GM21825 (cell line): Measurements from ENCODE around the gene KLHL36.
"Not testable (repeated sequence)": the region's sequence is repeated elsewhere in the genome, so short reads cannot be mapped to it uniquely, and the experiment has no call there.

Experiments
- ATAC-seq: cut with Tn5 transposase; IDR thresholded peaks from one replicate; pipeline ENCODE4 v1.9.1; 2021; ENCODE audit warnings: mild to moderate bottlenecking, moderate library complexity; ENCODE audit not compliant: unreplicated experiment

Gene KLHL36

DNA sequence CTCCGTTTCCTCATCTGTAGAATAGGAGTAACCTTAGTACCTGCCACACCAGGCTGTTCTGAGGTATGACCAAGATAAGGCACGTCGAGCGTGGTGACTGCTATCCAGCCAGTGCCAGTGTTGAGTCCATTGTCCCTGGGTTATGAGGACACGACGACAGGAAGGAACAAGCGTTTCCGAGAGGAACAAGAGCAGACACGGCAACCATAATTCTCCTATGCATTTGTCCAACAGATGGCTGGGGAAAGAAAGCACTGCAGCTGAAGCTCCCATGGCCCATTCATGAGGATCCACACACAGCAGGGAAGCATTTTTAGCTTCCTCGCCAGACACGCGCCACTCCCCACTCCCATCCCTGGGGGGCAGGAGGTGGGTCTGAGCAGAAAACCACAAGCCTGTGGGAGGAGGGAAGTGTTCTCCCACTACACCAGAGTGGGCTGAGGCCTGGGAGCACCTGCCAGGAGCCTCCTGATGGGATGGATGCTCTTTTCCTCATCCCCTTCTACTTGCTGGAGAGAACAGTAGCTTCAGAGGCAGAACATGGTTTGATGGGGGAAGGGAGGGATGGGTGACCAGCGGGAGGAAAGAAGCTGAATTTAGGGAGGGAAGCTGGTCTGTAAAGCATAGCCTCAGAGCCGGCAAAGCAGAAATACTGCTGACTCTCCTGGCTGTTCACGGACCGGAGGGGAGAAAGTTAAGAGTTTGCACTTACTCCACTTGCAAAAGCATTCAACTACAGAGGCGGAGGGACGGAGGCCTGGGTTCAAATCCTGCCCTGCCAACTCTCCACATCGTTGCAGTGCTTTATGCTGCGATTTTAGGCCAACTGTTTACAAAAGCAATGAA is 33.1 kb upstream of the KLHL36 start:
- ATAC-seq, result no peak

DNA sequence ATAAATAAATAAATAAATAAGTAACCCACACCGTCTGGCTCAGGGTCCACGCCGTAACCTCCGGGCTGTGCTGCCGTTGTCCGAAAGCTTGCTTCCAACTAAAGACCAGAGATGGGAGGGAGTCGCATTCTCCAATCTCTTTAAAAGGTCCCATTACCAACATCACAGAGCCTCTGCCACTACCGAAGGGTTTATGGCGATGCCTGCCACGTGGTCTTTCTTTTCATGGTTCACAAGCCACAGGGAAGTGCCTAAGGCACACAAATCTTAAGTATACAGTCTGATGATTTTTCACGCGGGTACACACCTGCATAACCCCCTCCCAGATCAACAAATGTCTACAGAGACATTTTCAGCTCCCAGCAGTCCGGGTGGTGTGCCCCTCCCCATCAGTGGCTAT is 31.8 kb upstream of the KLHL36 start:
- no peak for ATAC-seq

DNA sequence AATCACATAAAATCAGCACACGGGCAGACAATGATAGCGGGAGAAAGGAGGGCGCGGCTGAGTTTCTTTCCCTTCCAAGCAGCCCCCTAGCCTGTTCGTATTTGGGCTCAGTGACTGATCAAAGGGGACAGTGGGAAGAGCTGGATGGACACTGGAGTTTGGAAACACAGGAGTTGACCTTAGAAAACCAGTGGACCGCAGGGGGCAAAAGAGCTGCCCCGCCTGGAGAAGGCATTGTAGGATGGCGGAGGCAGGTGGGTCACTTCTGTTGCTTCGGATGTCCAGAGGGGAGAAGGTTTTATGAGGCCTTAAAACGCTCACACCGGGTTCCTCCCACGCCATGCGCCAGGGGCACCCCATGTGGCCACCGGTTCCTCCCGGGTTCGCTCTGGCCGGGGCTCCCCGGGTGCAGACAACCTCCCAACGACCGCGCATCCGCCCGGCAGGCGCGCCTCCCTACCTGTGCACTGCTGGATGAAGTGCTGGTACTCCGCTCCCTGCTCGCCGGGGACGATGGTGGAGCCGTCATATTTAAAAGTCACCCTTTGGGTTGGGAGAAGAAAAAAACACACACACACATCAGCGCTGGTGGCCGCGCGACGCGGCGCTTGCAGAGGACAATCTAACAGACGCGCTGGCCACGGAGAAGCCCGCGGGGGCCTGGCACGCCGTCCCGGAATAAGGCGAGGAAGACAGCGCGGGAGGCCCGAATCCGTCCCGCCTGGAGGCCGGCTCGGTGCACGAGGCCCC is 31.1 kb upstream of the KLHL36 start:
- ATAC-seq, result peak; percentile 32

DNA sequence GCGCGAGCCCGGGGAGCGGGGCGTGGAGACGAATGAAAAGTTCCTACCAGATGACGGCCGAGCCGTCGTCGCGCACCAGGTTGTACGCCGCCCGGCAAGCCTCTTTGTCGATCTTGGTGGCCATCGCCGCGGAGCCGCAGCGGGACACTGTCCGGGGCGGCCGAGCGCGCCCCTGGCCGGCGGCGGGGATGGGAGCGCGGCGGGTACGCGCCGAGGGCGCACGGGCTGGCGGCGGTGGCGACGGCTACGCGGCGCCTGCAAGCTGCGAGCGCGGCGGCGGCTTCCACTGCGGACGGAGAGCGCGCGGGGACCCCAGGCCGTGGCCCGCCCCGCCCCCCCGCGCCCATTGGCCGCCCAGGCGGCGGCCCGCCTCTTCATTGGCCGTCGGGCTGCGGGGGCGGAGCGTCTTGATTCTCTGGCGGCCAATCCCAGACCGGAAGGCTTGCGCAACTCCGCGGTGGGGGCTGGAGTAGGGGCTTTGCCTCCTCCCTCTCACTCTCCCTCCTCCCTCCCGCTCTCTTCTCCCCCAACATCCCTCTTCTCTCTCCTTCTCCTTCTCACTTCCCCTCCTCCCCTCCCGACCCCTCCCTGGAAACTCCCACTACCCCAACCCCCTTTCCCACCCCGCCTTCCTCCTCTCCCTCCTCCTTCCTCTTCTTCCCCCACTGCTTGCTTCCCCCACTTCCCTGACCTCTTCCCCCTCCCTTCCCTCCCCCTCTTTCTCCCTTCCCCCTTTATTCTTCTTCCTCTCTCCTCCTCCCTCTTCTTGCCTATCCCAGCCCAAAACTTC is 30.3 kb upstream of the KLHL36 start, which contains the start of gene COTL1:
Gene COTL1 (minus strand): TSS at position 288 of the 790 bp plus-strand sequence. CDS start 164 bp downstream, at position 124.
- peak; percentile 73 for ATAC-seq

DNA sequence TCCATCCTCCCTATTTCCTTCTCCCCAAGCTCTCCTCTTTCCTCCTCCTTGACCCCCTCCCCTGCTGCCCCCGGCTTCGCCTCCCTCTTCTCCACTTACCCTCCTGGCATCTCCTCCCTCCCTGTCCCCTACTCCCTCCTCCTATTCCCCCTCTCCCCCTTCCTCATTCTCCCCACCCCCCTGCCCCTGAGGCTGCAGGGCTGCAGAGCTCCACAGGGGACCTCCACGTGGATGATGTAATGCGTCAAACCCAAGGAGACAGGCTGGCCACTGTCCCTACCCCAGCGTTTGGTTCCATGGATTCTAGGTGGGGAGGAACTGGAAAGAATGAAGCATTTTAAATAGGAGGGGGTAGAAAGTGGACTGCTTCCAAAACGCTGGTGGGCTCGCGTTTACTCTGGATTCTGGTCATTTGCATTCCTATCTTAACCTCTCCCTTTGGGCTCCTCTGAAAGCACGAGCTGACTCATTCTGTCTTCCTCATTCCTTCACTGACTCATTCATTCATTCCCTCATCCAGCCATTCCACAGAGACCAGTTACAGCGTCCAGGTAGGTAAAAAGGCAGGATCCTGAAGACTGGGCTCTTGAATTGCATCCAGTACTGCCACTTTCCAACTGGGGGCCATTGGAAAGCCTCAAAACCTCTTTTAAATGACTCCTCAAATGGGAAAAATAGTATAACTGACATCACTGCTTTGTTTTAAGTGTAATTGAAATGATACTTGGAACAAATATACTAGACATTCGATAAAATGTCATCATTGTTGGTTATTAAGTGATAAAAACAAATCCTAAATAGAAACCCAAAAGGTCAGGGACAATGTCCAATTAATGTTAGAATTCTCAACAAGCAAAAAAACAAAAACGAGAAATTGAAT is 29.5 kb upstream of the KLHL36 start:
- no peak for ATAC-seq

DNA sequence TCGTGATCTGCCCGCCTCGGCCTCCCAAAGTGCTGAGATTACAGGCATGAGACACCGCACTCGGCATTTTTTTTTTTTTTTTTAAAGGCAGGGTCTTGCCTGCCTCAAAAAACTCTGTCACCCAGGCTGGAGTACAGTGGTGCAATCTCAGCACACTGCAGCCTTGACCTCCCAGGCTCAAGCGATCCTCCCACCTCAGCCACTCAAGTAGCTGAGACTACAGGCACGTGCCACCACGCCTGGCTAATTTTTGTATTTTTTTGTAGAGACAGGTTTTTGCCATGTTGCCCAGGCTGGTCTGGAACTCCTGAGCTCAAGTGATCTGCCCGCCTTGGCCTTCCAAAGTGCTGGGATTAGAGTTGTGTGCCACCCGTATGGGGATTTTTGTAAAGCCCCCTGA is 27.4 kb upstream of the KLHL36 start:
- ATAC-seq, result not testable (repeated sequence)

DNA sequence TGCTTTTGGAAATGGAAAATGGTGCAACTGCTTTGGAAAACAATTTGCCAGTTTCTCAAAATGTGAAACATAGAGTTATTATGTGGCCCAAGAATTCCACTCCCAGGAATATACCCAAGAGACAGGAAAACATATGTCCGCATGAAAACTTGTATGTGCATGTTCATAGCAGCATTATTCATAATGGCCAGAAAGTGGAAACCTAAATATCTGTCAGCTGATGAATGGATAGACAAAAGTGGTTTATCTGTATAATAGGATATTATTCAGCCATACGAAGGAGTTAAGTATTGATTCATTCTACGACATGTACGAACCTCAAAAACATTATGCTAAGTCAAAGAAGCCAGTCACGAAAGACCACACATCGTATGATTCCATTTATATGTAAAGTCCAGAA is 22.8 kb upstream of the KLHL36 start:
- ATAC-seq, result no peak

DNA sequence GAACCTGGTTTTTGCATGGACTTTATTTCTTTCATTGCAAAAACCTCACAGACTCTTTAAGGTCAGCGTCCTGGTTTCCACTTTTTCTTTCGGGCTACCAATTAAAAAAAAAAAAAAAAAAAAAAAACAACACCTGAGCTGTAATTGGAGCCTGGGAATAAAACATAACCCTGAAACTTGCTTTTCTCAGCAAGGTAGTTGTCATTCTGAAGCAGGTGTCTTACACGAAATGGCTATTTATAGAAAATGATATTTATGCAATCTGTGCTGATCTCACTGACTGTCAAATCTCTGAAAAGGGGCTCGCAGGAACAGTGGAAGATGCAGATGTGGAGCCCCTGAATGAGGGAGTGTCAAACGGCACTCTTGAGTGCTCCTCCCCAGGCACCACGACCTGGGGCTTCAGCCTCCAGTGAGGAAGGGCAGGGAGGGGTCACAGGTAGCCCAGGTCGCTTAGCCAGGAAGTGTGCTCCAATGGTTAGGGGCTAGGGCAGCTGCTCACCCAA is 20.0 kb upstream of the KLHL36 start:
- ATAC-seq, result no peak

DNA sequence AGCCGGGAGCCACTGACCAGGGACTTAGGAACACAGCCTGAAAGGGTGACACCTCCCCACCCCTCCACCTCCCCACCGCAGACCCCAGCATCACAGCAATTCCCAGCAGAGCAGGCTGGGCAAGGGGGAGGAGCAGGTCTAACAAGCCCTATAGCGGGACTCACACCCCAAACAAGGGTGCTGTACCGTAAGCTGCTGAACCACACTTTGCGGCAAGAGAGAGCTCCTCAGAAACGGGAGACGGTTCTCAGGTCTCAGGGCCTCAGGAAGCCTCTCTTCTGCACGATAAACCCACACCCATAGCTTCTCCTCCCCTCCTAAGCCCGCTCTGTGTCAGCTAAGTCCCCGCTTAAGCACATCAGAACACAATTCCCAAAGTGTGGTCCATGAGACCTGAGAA is 18.7 kb upstream of the KLHL36 start:
- ATAC-seq, result no peak

DNA sequence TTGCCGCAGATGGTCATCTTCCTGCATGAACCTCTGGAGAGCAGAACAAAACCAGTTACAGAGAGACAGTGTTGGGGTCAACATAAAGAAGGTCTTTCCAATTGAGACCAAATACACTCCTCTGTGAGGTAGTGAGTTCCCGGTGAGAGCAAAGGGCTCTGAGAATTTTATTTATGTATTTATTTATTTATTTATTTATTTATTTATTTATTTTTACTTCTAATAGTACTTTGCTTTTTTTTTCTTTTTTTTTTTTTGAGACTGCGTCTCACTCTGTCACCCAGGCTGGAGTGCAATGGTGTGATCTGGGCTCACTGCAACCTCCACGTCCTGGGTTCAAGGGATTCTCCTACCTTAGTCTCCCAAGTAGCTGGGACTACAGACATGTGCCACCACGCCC is 18.3 kb upstream of the KLHL36 start:
- no peak for ATAC-seq

DNA sequence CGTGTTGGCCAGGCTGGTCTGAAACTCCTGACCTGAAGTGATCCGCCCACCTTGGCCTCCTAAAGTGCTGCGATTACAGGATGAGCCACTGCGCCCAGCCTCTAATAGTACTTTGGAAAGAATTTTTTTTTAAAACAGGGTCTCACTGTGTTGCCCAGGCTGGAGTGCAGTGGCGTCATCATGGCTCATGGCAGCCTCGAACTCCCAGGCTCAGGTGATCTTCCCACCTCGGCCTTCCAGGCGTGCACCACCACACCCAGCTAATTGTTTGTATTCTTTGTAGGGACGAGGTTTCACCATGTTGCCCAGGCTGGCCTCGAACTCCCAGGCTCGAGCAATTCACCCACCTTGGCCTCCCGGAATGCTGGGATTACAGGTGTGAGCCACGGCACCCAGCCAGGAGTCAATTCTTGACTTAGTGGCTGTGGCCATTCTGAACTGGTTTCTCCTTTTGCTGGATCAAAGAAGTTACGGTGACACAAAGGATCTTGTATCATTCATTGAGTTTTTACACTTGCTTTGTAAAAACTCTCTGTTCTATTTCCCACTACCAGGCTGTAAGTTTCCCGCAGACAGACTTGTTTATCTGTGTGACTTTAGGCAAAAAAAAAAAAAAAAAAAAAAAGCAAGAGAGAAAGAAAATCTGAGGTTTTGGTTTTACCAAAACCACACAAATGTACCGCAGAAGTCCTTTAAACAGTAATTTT is 17.7 kb upstream of the KLHL36 start:
- no peak for ATAC-seq

DNA sequence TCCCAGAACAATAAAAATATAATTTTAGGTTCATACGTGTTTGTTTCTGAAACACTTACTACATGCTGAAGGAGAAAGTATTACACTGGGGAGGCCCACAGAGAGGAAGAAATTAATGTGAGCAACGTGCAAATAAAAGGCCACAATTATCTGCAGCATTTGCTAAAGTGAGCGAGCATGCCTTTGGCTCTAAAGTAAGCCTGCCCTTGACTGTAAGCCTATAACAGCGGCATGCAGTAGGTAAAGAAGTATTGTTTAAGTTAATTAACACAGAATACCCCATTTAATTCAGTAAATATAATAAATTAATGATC is 17.2 kb upstream of the KLHL36 start:
- ATAC-seq, result no peak

DNA sequence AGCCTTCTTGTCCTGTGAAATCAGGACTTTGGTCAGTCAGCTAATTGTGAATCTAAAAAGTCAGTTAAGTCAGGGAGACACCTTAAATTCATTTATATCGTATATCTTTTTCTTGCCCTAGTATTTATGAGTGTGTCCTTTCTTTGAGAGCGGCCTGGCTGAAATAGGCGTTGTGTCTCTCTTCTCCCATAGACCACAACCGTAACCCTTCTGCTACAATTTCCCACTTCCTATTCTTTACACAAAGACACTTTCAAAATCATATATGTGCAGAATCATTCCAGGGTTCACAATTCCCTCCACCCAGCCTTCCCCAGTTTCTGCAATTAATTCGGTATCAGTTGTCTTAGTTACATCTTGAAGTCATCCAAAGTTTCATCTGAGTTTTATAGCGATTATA is 16.4 kb upstream of the KLHL36 start:
- no peak for ATAC-seq

DNA sequence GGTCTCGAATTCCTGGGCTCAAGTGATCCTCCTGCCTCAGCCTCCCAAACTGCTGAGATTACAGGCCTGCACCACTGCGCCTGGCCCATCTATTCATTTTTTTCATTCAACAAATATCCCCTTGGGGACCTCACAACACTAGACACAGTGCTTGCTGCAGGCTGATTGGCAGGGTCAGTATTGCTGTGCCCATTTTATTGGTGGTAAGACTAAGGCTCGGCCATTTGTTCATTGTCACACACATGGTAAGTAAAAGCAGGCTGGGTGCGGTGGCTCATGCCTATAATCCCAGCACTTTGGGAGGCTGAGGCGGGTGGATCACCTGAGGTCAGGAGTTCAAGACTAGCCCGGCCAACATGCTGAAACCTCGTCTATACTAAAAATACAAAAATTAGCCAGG is 15.4 kb upstream of the KLHL36 start:
- not testable (repeated sequence) for ATAC-seq

DNA sequence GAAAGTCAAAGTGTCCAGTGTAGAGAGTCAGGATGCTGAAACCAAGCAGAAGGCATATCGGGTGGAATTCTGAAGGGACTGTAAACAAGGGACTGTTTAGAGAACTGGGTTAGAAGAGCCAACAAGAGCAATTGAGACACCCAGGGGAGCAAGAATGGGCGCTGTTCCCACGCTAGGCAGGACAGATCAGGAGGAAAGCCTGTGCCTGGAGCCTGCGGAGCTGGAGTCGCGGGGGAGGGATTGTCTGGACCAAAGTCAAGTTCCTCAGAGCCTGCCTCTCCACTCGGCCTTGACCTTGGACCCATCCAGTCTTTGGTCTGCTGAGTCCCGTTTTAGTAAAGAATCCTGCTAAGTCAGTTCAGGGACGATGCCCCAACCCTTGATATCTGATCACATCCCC is 14.7 kb upstream of the KLHL36 start:
- ATAC-seq, result no peak

DNA sequence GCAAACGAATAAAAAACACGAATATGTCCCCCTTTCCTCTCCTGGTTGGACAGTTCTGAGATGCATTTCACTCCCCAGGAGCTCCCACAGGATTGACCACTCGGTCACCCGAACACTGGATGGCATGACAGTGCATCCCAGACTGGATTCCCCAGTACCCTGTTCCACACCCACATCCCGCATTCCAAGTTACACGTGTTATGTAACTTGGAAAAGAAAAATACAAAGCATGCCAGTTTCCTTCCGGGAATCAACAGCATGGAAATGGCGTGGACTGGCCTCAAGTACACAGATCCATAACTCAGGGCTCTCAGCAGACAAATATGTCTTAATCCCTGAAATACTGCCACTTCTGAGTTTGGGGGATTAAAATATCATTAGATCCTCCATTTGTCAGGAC is 12.6 kb upstream of the KLHL36 start:
- ATAC-seq, result no peak

DNA sequence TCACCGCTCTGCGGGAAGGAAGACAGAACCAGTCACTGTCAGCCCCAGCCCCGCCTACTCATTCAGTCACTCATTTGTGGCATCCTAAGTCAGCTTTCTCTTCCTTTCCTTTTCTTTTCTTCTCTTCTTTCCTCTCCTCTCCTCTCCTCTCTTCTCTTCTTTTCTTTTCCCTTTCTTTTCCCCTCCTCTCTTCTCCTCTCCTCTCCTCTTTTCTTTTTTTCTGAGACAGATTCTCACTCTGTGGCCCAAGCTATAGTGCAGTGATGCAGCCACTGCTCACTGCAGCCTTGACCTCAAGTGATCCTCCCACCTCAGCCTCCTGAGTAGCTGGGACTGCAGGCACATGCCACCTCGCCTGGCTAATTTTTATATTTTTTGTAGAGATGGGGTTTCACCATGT is 10.6 kb upstream of the KLHL36 start:
- ATAC-seq, result no peak

DNA sequence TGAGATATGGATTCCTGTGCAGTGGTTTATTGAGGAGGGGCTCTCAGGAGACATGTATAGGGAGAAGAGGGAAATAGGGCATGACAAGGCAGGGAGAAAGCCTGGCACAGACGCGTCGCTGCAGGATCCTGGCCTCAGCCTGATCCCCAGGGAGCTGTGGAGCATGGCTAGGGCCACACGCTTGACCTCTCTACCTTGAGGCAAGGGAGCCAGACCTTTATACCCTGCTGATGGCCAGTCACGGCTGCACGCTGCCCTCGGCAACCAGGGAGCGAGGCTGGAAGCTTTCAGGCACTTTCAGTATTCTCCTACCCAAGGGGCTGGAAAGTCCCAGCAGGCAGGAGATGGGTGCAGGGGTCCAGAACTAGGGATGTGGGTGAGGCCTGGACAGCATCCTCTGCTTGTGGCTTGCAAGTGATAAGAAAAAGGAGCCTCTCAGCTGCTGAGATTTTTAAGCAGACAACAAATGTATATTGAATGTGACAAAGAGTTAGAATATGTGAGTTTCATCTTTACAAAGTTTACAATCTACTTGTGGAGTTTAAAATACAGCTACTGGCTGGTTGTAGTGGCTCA is 10.0 kb upstream of the KLHL36 start:
- no peak for ATAC-seq

DNA sequence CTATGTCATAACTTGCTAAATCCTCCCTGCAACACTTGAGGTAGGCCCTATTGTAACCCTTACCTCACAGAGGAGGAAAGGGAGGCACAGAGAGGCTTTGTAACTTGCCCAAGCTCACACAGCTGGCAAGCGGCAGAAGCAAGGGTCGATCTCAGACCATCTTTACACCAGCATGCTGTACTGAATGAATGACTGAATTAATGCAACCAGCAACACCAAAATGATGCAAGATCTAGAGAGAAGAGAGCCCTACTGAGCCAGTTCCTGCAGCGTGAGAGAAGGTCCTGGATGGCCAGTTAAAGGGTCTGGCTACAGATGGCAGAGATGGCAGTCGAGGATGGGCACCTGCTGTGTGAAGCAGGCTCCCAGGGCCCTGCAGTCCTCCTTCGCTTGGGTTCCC is 8.2 kb upstream of the KLHL36 start:
- no peak for ATAC-seq
